ENCODE results near the gene ZNF385D.

DNA sequence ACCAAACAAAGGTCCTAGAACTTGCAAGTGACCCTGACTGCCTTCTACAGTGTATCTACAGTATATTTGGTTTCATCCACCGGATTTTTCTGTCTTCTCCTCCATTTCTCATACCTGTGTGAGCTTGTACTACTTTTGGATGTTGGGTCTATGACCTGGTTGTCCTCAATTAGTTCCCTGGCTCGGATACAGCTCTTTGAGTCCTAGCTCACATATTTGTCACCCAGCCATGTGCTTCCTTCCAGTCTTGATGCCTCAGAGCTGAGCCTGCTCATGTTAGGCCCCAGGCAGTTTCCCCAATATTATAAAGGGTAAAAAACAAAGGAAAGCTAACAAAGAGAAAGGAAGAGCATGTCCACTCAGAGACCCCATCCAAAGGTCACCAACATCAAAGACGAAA lies 28.2 kb downstream of the ZNF385D start:
- TF ChIP-seq, protein P1, sequence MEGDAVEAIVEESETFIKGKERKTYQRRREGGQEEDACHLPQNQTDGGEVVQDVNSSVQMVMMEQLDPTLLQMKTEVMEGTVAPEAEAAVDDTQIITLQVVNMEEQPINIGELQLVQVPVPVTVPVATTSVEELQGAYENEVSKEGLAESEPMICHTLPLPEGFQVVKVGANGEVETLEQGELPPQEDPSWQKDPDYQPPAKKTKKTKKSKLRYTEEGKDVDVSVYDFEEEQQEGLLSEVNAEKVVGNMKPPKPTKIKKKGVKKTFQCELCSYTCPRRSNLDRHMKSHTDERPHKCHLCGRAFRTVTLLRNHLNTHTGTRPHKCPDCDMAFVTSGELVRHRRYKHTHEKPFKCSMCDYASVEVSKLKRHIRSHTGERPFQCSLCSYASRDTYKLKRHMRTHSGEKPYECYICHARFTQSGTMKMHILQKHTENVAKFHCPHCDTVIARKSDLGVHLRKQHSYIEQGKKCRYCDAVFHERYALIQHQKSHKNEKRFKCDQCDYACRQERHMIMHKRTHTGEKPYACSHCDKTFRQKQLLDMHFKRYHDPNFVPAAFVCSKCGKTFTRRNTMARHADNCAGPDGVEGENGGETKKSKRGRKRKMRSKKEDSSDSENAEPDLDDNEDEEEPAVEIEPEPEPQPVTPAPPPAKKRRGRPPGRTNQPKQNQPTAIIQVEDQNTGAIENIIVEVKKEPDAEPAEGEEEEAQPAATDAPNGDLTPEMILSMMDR (optimal IDR thresholded peaks at IDR 0.05 in 1 of 3, IDR thresholded peaks at IDR 0.05 in 1 of 3, conservative IDR thresholded peaks at IDR 0.05 in 1 of 3; ENCODE audit: extremely low read depth in 1 of 3, insufficient read depth in 2 of 3, low read length in 3 of 3), result no peak
- no peak for TF ChIP-seq EZH2 (IDR thresholded peaks at IDR 0.05; ENCODE audit: low read length)

All from keratinocyte (primary cell).